ENCODE measurements around the gene ADAMTSL1. TPM values are rescaled to one million over a fixed set of nuclear protein-coding genes. Genes with fewer than 3 reads are reported as not detected.

ADAMTSL1 gene
- total RNA-seq, 4 donors from 2014 or later = 2.0 to 7.3 (median 3.7) TPM

DNA sequence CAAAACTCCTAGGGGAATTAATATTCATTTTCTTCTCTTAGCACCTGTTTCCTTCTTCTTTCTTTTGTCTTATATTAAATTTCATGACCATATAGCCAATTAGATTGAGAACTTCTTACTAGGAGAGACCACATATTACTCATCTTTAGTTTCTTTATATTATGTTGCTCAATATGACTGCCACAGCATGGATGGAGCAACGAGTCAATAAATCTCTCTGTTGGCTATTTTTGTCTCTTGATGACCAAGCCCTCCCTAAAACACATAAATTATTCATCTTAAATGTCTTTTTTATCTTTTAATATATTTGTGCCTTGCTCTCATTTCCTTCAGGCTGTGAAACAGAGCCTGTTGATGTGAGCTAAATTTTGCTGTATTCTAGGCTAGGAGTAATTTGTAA, 123.0 kb downstream of the ADAMTSL1 start:
- TF ChIP-seq, protein P1, sequence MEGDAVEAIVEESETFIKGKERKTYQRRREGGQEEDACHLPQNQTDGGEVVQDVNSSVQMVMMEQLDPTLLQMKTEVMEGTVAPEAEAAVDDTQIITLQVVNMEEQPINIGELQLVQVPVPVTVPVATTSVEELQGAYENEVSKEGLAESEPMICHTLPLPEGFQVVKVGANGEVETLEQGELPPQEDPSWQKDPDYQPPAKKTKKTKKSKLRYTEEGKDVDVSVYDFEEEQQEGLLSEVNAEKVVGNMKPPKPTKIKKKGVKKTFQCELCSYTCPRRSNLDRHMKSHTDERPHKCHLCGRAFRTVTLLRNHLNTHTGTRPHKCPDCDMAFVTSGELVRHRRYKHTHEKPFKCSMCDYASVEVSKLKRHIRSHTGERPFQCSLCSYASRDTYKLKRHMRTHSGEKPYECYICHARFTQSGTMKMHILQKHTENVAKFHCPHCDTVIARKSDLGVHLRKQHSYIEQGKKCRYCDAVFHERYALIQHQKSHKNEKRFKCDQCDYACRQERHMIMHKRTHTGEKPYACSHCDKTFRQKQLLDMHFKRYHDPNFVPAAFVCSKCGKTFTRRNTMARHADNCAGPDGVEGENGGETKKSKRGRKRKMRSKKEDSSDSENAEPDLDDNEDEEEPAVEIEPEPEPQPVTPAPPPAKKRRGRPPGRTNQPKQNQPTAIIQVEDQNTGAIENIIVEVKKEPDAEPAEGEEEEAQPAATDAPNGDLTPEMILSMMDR (IDR thresholded peaks at IDR 0.05) = no peak
- no peak for ATAC-seq (ENCODE audit: low FRiP score)
- no peak for DNase-seq (ENCODE audit: low spot score)

DNA sequence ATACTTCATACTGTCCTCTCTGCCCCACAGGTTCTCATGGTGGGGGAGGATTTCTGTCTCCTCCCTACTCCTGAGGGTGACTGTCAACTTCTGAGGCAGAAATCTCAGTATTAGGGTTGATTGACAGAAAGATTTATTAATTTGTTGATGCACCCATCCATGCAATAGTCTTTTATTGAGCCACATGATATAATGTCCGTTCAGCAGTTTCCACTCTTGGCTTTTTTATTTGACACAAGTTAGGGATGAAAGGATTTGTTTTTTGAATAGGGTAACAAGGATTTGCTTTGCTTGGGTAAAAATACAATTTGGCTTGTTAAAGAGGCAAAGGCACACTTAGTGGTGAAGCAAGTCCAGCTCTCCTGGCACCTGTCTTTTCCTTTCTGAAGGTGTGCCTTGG, 125.0 kb downstream of the ADAMTSL1 start:
- TF ChIP-seq, protein P1 (IDR thresholded peaks at IDR 0.05) = no peak
- no peak for DNase-seq (ENCODE audit: low spot score)
- ATAC-seq (ENCODE audit: low FRiP score) = no peak

DNA sequence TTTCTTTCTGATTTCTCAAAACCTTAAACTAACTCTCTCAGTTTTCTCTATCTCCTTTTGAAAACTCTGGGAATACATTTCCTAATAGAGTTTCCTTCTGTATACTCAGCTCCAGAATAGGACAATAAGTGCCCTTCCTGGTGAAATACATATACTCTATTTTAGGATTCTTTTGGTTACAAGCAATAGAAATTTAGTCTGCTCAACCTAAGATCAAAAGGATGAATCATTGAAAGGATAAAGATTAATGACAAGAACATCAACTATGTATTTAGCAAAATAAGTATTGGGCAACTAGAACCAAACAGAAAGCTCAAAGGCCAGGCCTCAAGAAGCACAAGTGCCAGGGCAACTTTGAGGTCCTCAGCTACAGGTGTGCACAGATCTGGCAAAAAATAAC, 127.1 kb downstream of the ADAMTSL1 start:
- TF ChIP-seq, protein P1 (IDR thresholded peaks at IDR 0.05) = no peak
- no peak for ATAC-seq (ENCODE audit: low FRiP score)
- DNase-seq (ENCODE audit: low spot score) = no peak

DNA sequence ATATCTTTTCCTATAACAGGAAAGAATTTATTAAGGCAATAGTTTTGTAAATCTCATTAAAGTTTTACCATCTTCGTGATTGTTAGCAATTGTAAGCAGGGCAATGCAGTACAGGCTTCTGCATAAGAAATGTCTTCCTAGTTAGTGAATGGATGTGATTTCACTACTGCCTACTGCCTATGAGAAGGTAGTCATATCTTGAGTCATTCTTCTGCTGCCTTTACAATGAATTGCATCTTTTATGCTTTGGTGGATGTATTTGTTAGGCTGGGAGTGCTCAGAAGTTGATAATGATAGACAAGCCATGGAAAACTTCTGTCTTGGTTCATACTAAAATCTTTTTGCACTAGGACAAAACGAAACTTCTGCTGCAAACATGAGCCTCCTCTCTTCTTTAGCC, 128.0 kb downstream of the ADAMTSL1 start:
- no peak for ATAC-seq (ENCODE audit: low FRiP score)
- no peak for DNase-seq (ENCODE audit: low spot score)
- TF ChIP-seq, protein P1 (IDR thresholded peaks at IDR 0.05) = no peak

DNA sequence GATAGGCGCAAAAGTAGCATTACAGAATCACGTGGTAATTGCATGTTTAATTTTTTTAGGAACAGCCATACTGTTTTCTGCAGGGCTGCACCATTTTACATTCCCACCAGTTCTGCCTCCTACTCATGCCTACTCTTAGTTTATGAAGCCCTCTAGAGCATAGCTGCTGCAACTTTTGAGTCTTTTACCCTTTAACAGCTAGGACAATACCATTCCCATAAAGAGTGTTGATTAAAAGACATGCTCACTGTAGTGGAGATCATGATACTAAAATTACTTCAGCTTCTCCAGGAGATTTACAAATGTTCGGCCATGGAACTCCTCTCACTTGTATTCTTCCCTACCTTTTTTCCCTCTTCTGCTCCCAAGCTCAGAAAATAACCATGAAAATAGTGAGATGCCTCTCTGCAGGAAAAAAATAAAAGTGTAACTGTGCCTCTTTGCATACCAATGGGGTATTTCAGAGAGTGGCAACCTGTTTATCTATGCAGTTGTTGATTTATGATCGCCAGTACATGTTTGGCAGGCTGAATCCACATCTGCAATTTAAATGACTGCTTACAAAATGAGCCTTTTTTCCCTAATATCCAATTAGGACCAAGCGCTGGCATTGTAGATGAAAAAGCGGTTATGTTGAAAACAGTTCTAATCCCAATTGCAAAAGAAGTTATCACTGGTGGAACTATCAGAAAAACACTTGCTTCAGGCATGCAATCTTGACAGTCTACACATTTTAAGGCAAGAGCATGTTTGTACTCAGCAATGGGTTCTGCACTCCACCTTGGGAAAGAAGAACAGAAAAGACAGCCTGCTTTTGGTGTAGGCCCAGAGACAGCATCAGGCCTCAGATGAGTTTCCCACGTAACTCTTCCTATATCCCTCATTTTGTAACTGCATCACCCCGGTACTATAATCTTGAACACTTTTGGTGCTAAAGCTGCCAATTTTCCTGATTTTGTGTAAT, 131.1 kb downstream of the ADAMTSL1 start:
- TF ChIP-seq, protein P1 (IDR thresholded peaks at IDR 0.05) = no peak
- ATAC-seq (ENCODE audit: low FRiP score) = no peak
- DNase-seq (ENCODE audit: low spot score) = no peak

DNA sequence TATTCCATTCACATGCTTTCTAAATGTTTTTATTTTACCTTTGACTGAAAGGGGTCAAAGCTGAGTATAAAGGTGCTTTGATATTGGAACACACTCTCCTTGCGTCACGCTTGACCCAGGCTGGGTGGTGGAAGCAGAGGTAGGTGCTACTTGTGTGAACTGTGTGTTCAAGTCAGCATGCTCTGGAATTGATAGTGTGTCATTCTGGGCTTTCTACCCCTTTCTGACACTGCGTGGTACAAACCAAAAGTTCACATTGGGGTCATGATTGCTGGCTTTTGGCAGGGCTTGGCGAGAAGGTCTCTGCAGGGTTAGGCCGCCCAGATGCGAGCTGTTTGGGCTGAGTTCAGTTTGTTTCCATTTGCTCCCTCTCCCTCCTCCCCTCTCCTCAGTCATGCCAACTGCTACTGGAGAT, 131.8 kb downstream of the ADAMTSL1 start:
- DNase-seq (ENCODE audit: low spot score) = no peak
- TF ChIP-seq, protein P1 (IDR thresholded peaks at IDR 0.05) = no peak
- no peak for ATAC-seq (ENCODE audit: low FRiP score)

DNA sequence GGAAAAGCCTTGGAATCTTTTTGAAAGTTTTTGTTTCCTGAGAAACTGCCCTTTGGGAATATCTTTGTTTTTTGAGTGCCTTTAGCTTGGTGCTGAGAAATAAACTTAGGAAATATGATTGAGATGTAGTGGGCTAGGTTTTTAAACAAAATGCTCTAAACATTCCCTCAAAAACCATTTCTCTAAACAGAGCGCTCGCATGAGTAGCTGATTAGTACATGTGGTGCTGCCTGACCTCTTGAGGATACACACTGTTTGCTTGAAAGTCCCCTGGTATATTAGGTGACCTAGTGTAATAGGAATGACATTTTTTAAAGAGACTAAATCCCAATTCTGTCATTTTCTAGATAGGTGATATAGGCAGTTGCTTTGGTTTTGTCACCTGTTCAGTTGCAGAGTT, 132.3 kb downstream of the ADAMTSL1 start:
- DNase-seq (ENCODE audit: low spot score) = no peak
- no peak for ATAC-seq (ENCODE audit: low FRiP score)
- TF ChIP-seq, protein P1 (IDR thresholded peaks at IDR 0.05) = no peak

Measured in omental fat pad (tissue), 4 donors.